Fibroblast of skin of abdomen (primary cell): ENCODE data around the gene EID2B.
A peak's percentile ranks its signal among the peaks of the same experiment; 100 is the strongest.

Source experiments
- DNase-seq: peaks from one replicate; pipeline ENCODE4 v3.0.0-alpha.2; 2013

Gene EID2B

GRCh38 chr19:39531834-39532232, 819 bp downstream of the EID2B start:
- no peak for DNase-seq

DNA sequence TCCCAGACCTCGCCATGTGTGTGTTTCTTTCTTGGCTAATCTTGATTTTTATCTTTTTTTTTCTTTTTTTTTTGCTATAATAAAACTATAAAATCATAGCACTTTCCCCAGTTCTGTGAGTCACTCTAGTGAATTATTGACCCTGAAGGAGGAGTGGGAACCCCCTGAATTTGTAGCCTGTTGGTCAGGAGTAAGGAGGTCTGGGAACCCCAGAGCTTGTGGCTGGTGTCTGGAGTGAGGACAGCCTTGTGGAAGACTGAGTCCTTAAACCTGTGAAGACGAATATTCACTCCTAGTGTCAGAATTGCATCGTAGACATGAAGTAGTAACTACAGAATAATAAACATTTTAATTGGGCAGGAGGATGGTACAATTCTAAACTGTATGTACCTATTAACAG, 7.4 kb downstream of the EID2B start:
- no peak for DNase-seq

GRCh38 chr19:39524495-39524894, 8.2 kb downstream of the EID2B start:
- DNase-seq, result no peak

DNA sequence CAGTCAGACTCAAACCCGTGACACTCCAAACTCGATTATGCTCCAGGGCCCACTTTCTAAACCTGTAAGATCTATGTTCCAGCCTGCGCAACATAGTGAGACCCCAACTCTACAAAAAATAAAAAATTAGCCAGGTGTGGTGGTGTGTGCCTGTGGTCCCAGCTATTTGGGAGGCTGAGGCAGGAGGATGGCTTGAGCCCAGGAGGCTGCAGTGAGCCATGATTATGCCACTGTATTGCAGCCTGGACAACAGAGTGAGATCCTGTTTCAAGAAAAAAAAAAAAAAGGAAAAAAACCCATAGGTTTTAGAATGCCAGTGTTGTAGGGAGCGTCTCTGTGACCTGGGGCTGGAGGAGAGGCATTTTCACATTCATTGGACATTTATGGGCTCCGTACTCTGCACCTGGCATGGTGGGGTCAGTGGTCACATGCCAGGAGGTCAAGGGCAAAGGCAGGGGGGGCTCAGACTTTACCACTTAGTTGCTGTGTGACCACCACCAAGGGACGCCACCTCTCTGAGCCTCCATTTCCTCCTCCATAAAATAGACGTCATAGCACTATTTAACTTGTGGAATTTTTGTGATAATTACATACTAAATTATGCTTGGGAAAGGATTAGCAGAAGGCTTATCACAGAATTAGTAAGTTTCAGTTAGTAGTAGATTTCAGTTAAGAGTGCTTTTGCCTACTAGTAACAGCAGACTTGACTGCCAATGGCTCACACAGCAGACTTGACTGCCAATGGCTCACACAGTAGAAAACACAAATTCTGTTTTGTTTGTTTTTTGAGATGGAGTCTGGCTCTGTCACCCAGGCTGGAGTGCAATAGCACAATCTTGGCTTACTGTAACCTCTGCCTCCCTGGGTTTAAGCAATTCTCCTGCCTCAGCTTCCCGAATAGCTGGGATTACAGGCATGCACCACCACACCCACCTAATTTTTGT, 11.8 kb downstream of the EID2B start:
- DNase-seq, result no peak

DNA sequence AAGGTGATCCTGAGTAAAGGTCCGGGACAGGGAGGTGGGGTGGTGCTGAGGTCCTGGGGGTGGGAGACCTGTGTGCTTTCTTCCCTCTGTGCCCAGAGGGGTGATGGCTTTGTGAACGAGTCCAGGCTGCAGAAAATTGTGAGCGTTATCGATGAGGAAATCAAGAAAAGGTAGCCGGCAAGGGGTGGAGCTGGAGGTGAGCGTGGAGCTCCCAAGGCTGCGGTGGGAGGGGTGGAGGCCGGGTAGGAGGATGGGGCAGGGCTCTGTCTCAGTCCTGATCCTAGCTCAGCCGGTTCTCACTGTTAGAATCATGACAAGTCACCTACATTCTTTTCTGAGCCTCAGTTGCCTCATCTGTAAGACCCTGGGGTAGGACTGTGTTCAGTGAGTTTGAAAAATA, 13.7 kb downstream of the EID2B start:
- DNase-seq, result no peak

DNA sequence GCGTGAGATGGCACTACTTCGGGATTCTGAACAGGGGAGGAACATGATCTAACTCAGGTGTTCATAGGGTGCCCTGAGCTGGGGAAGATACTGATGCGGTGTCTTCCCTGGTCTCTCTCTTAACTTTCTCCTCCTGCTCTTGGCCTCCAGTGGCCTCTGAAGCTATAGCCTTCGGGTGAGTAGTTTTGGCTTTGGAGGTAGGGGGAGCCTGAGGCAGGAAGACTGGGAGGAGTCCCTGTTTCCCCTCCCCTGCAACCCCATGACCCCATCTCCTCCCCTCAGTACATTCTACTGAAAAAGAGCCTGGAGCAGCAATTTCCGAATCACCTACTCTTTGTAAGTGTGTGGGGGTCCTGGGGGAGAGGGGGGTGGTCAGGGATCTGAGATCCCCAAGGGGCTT, 14.2 kb downstream of the EID2B start:
- no peak for DNase-seq

GRCh38 chr19:39517432-39517831, 15.2 kb downstream of the EID2B start:
- no peak for DNase-seq

GRCh38 chr19:39516270-39516669, 16.4 kb downstream of the EID2B start:
- DNase-seq, result no peak

DNA sequence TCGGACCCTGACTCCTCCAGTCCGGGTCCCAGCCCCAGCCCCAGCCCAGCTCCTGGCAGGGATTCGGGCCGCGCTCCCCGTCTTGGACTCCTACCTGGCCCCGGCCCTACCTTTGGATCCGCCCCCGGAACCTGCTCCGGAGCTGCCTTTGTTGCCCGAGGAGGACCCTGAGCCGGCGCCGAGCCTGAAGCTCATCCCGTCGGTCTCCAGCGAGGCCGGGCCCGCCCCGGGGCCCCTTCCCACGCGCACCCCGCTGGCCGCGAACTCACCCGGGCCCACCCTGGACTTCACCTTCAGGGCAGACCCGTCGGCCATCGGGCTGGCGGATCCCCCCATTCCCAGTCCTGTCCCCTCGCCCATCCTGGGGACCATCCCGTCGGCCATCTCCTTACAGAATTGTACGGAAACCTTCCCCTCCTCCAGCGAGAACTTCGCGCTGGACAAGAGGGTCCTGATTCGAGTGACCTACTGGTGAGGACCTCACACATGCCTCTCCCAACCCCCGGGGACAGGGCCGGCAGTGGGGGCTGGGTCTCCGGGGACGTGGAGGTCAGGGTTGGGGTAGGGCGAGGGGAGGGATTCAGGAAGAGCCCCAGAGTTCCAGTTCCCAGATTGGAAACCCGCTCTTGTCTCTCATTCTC, 17.0 kb downstream of the EID2B start:
- no peak for DNase-seq

GRCh38 chr19:39514840-39515550, 17.7 kb downstream of the EID2B start, which contains the start of gene SELENOV:
TSS of gene SELENOV (plus strand) at chr19:39515139. CDS start at chr19:39515213, 74 bp downstream.
- DNase-seq, result no peak

- DNase-seq, result no peak
Observed at GRCh38 chr19:39512988-39513387, 19.7 kb downstream of the EID2B start.

DNA sequence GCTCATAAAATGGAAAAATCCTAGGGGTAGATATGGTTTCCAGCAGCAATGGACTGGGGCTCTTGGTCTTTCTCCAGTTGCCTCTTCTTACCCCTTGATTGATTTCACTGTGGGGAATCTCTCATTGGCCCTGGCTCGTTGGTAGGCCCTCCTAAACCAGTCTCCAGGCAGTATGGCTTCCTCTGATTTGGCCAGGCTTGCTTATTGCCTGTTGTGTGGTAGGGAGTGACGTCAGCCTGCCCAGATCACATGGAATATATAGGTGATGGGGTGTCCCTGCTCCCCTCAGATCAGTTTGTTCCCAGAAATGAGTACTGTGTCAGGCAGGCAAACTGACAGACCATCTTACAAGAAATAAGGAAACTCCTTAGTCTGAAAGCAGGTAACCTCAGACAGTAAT, 23.4 kb downstream of the EID2B start:
- DNase-seq, result no peak

- no peak for DNase-seq
Observed at GRCh38 chr19:39508629-39509028, 24.0 kb downstream of the EID2B start.

DNA sequence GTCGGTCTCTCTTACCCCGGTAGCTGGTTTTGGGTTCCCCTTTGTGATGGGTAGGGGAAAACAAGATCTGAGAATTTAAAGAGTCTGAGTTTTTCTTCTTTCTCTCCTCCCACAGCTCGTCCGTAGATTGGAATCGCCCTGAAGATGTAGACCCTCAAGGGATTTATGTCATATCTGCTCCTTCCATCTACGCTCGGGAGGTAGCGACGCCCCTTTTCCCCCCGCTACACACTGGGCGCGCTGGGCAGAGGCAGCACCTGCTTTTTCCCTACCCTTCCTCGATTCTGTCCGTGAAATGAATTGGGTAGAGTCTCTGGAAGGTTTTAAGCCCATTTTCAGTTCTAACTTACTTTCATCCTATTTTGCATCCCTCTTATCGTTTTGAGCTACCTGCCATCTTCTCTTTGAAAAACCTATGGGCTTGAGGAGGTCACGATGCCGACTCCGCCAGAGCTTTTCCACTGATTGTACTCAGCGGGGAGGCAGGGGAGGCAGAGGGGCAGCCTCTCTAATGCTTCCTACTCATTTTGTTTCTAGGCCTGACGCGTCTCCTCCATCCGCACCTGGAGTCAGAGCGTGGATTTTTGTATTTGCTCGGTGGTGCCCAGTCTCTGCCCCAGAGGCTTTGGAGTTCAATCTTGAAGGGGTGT, 24.8 kb downstream of the EID2B start:
- DNase-seq, result no peak

GRCh38 chr19:39506944-39507714, 25.5 kb downstream of the EID2B start:
- peak; percentile 73 for DNase-seq

DNA sequence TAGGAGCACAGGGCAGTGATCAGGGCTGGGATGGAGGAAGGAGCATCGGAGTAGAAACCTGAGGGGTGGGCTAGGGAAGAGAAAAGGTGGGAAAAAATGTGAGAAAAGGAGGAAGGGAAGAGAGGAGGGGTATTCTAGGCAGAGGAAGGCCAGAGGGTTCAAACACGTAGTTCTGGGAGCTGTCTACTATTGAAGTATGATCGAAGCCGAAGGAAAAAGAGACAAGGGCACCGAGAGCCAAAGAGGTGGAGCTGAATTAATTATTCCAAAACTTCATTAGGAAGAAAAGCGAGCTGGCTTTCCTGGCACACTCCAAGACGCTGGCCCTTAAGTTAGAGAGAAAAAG, 26.1 kb downstream of the EID2B start:
- no peak for DNase-seq

- peak; percentile 67 for DNase-seq
Observed at GRCh38 chr19:39502640-39503417, 29.8 kb downstream of the EID2B start.

GRCh38 chr19:39501340-39501739, 31.3 kb downstream of the EID2B start:
- no peak for DNase-seq

- DNase-seq, result no peak
Observed at GRCh38 chr19:39500543-39500942, 32.1 kb downstream of the EID2B start.

DNA sequence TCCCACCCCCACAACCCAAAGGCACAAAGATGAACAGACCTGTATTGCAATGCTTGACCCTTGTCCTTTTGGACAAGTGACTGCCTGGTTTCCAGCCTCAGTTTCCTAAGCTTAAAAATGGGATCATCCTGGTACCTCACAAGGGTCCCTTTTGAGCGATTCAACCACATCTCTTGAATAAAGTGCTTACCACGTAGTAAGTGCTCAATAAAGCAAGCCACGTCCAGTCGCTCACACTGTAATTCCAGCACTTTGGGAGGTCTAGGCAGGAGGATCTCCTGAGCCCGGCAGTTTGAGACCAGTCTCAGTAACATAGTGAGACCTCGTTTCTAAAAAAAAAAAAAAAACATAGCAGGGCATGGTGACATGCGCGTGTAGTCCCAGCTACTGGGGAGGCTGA, 32.7 kb downstream of the EID2B start:
- DNase-seq, result no peak
